Measurements from ENCODE around the gene SERPINA1.

DNA sequence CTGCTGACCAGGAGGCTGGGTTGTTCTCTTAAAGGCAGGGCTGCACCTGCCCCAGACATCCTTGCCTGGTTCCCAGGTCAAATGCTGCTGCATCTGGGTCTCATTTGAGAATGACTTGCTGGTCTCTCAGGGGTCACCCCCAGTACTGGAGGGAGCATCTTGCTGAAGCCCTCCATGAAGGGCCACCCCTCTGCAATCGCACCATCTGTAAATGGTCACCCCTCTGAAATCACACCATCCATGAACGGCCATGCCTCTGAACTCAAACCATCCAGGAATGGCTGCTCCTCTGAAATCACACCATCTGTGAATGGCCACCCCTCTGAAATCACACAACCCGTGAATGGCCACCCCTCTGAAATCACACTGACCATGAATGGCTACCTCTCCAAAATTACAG is 58.0 kb downstream of the SERPINA1 start:
- TF ChIP-seq CTCF (IDR thresholded peaks at IDR 0.05) (no peak), EZH2 (IDR thresholded peaks at IDR 0.05) (no peak)
